AG09319 (cell line): ENCODE results near the gene RAP1B.

Experiments
- DNase-seq: peaks from one replicate; pipeline ENCODE4 v3.0.0-alpha.2; 2010; ENCODE audit warnings: low read depth; ENCODE audit errors: extremely low read depth
- TF ChIP-seq, protein P1 (sequence below): IDR thresholded peaks from 2 replicates; pipeline ENCODE4 v1.5.1; 2011; ENCODE audit warnings: low read depth, mild to moderate bottlenecking, inconsistent platforms, low read length, moderate library complexity

RAP1B gene

GRCh38 chr12:68695454-68695853 lies 84.8 kb downstream of the RAP1B start:
- TF ChIP-seq, protein P1, sequence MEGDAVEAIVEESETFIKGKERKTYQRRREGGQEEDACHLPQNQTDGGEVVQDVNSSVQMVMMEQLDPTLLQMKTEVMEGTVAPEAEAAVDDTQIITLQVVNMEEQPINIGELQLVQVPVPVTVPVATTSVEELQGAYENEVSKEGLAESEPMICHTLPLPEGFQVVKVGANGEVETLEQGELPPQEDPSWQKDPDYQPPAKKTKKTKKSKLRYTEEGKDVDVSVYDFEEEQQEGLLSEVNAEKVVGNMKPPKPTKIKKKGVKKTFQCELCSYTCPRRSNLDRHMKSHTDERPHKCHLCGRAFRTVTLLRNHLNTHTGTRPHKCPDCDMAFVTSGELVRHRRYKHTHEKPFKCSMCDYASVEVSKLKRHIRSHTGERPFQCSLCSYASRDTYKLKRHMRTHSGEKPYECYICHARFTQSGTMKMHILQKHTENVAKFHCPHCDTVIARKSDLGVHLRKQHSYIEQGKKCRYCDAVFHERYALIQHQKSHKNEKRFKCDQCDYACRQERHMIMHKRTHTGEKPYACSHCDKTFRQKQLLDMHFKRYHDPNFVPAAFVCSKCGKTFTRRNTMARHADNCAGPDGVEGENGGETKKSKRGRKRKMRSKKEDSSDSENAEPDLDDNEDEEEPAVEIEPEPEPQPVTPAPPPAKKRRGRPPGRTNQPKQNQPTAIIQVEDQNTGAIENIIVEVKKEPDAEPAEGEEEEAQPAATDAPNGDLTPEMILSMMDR: no peak
- DNase-seq: no peak

DNA sequence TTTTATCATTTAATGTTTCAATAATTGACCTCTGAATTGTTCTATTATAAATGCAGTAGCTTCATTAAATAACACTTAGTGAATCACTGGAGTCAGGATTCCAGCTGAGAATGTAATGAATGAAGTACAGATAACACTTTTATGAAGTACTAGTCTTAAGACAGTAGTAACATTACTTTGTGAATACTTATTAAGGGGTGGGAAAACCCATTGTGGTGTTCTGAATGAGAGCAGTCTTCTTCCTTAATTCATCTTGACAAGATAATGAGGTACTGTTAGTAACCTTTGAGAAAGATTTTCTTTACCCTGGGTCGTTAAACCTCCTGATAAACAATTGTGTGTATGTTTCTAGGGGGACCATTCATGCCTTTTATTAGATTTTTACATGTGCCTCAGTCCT lies 88.8 kb downstream of the RAP1B start:
- TF ChIP-seq, protein P1: no peak

More for the DNA sequence above, 88.8 kb downstream of the RAP1B start:
- DNase-seq: no peak
